GM12878 (cell line): ENCODE data around the gene MKNK1. TPM values are rescaled to one million over a fixed set of nuclear protein-coding genes. Genes with fewer than 3 reads are reported as not detected.

Source experiments
- ATAC-seq: fragments of 200-7000 bp; cut with Tn5 transposase; 3 replicates; pipeline ENCODE4 v1.9.1; 2020; ENCODE audit warnings: mild to moderate bottlenecking, moderate library complexity
- BruUV-seq: library from RNA; stranded (reverse); fragments of 400-500 nt; replicated peaks from 2 replicates; lab custom pipeline; 2021; lab: Mats Ljungman, UMichigan
- CTCF ChIA-PET: fragments of 300-600 bp; sonication (Branson Sonifier 250); formaldehyde crosslinking; extraction: SDS; loops from one replicate; lab custom pipeline; 2021; ENCODE audit warnings: inconsistent platforms; lab: Yijun Ruan, JAX
- POLR2A ChIA-PET: fragments of 350-600 bp; formaldehyde crosslinking; extraction: SDS; loops from one replicate; lab custom pipeline; 2021; ENCODE audit warnings: inconsistent platforms; lab: Charles Lee
- RAD21 ChIA-PET: fragments of 300-600 bp; sonication (Branson Sonifier 250); formaldehyde crosslinking; loops from one replicate; lab custom pipeline; 2023; ENCODE audit warnings: antibody characterized with exemption; ENCODE audit not compliant: unreplicated experiment; lab: Charles Lee
- SMC1A ChIA-PET: fragments of 300-600 bp; sonication (Branson Sonifier 250); formaldehyde crosslinking; loops from one replicate; lab custom pipeline; 2023; ENCODE audit not compliant: unreplicated experiment, uncharacterized antibody; lab: Charles Lee
- DNase-seq: peaks from one replicate; pipeline ENCODE4 v3.0.0-alpha.2; 2011; ENCODE audit warnings: low read depth, low spot score
- FAIRE-seq: peaks from 3 replicates; lab custom pipeline; 2011; peaks lifted over from hg19 to GRCh38; lab: Jason Lieb, UNC
- H2AFZ ChIP-seq: 2 replicates; pipeline ENCODE4 v1.6.0; 2011; ENCODE audit warnings: low read depth, low read length, control low read depth; ENCODE audit not compliant: control insufficient read depth
- H3K27ac ChIP-seq: 2 replicates; pipeline ENCODE4 v1.5.1; 2011; ENCODE audit warnings: control low read depth; ENCODE audit not compliant: control insufficient read depth, insufficient read depth
- H3K27me3 ChIP-seq, 2 experiments: replicated peaks in 1 of 2; 2 replicates each; pipeline versions ENCODE4 v1.6.0 to v1.6.1; 2011; ENCODE audit warnings: low read length in 1 of 2; ENCODE audit not compliant: control insufficient read depth in 2 of 2, insufficient read depth in 2 of 2
- H3K36me3 ChIP-seq, 2 experiments: 2 replicates each; pipeline ENCODE4 v1.5.1; 2011; ENCODE audit warnings: low read length in 1 of 2; ENCODE audit not compliant: control insufficient read depth in 2 of 2, insufficient read depth in 2 of 2
- H3K4me1 ChIP-seq: 2 replicates; pipeline ENCODE4 v1.6.1; 2011; ENCODE audit warnings: mild to moderate bottlenecking, low read length, moderate library complexity, mixed read lengths; ENCODE audit not compliant: control insufficient read depth, insufficient read depth
- H3K4me2 ChIP-seq: 2 replicates; pipeline ENCODE4 v1.6.0; 2011; ENCODE audit warnings: control low read depth; ENCODE audit not compliant: control insufficient read depth, insufficient read depth
- H3K4me3 ChIP-seq: fragments of 200-600 bp; sonication (generic); 2 replicates; pipeline ENCODE4 v1.5.1; 2016
- H3K79me2 ChIP-seq: 2 replicates; pipeline ENCODE4 v1.6.0; 2011; ENCODE audit warnings: low read length; ENCODE audit not compliant: control insufficient read depth, insufficient read depth
- H3K9ac ChIP-seq: 2 replicates; pipeline ENCODE4 v1.8.0; 2011; ENCODE audit warnings: low read length, control low read depth, mixed read lengths; ENCODE audit not compliant: control insufficient read depth, insufficient read depth
- H3K9me3 ChIP-seq: replicated peaks from 3 replicates; pipeline ENCODE4 v1.5.1; 2011; ENCODE audit warnings: mild to moderate bottlenecking, low read length; ENCODE audit not compliant: control insufficient read depth, insufficient read depth
- H4K20me1 ChIP-seq: 2 replicates; pipeline ENCODE4 v1.6.0; 2011; ENCODE audit not compliant: control insufficient read depth, insufficient read depth
- ATF7 ChIP-seq: fragments of 450-650 bp; IDR thresholded peaks from 2 replicates; pipeline ENCODE4 v1.6.1; 2016; ENCODE audit warnings: low read depth, mild to moderate bottlenecking
- BACH1 ChIP-seq: fragments of 450-650 bp; IDR thresholded peaks from 2 replicates; pipeline ENCODE4 v1.6.1; 2017; ENCODE audit warnings: mild to moderate bottlenecking, borderline replicate concordance
- BMI1 ChIP-seq: fragments of 450-650 bp; IDR thresholded peaks from 2 replicates; pipeline ENCODE4 v1.6.1; 2016; ENCODE audit warnings: mild to moderate bottlenecking, moderate library complexity, borderline replicate concordance
- CBFB ChIP-seq: IDR thresholded peaks from 2 replicates; pipeline ENCODE4 v1.6.1; 2016; ENCODE audit warnings: antibody characterized with exemption, low read depth
- IKZF1 ChIP-seq: fragments of 450-650 bp; conservative IDR thresholded peaks from 2 replicates; pipeline ENCODE4 v1.6.1; 2017; ENCODE audit warnings: antibody characterized with exemption, mild to moderate bottlenecking
- IRF5 ChIP-seq: fragments of 450-650 bp; IDR thresholded peaks from 2 replicates; pipeline ENCODE4 v1.6.1; 2017; ENCODE audit warnings: borderline replicate concordance
- JUNB ChIP-seq: IDR thresholded peaks from 2 replicates; pipeline ENCODE4 v1.6.1; 2016; ENCODE audit warnings: antibody characterized with exemption, mild to moderate bottlenecking
- MXI1 ChIP-seq: fragments of 150-350 bp; IDR thresholded peaks from 2 replicates; pipeline ENCODE4 v1.6.1; 2011; ENCODE audit warnings: low read depth, mild to moderate bottlenecking, inconsistent platforms, low read length, improper control_type of control experiment
- MYC ChIP-seq: IDR thresholded peaks from 2 replicates; pipeline ENCODE4 v1.6.1; 2011; ENCODE audit warnings: mild to moderate bottlenecking, low read length, moderate library complexity, inconsistent platforms; ENCODE audit not compliant: insufficient read depth, insufficient replicate concordance, insufficient read length, severe bottlenecking
- NFYA ChIP-seq: IDR thresholded peaks from 2 replicates; pipeline ENCODE4 v1.6.1; 2011; ENCODE audit warnings: low read depth, mild to moderate bottlenecking, low read length, improper control_type of control experiment, borderline replicate concordance
- POLR2AphosphoS5 ChIP-seq: IDR thresholded peaks from 2 replicates; pipeline ENCODE4 v1.6.1; 2011; ENCODE audit warnings: mild to moderate bottlenecking, low read length, inconsistent platforms
- POU2F2 ChIP-seq: IDR thresholded peaks from 3 replicates; pipeline ENCODE4 v1.6.1; 2011; ENCODE audit warnings: low read depth, mild to moderate bottlenecking, low read length, borderline replicate concordance
- RB1 ChIP-seq: fragments of 450-650 bp; formaldehyde crosslinking; IDR thresholded peaks from 2 replicates; pipeline ENCODE4 v1.6.1; 2017; ENCODE audit warnings: mild to moderate bottlenecking, borderline replicate concordance
- SREBF2 ChIP-seq: IDR thresholded peaks from 2 replicates; pipeline ENCODE4 v1.6.1; 2012; ENCODE audit warnings: mild to moderate bottlenecking, low read length
- TBL1XR1 ChIP-seq: IDR thresholded peaks from 2 replicates; pipeline ENCODE4 v1.6.1; 2012; ENCODE audit warnings: low read depth, low read length, improper control_type of control experiment
- TCF12 ChIP-seq: IDR thresholded peaks from 2 replicates; pipeline ENCODE4 v1.6.1; 2011; ENCODE audit warnings: low read depth, mild to moderate bottlenecking, low read length
- ZNF592 ChIP-seq: fragments of 450-650 bp; IDR thresholded peaks from 2 replicates; pipeline ENCODE4 v1.6.1; 2017; ENCODE audit warnings: mild to moderate bottlenecking, moderate library complexity
- ZNF622 ChIP-seq: fragments of 450-650 bp; IDR thresholded peaks from 2 replicates; pipeline ENCODE4 v1.6.1; 2017; ENCODE audit warnings: mild to moderate bottlenecking, inconsistent platforms
- WGBS: methylation state at CpG from one replicate; pipeline ENCODE4 v1.1.6; 2016; ENCODE audit warnings: low lambda C conversion rate; ENCODE audit not compliant: insufficient replicate concordance, insufficient coverage; ENCODE audit errors: missing lambda C conversion rate; 5-methylcytosine and 5-hydroxymethylcytosine counted together
- in situ Hi-C: fragments of 300-500 bp; cut with MboI; formaldehyde crosslinking; loops from 9 replicates; pipeline ENCODE4 v1.14.3; 2018; ENCODE audit warnings: mixed read lengths
- intact Hi-C: fragments of 100-400 bp; cut with micrococcal nuclease; formaldehyde crosslinking; loops from one replicate; pipeline ENCODE4 v1.14.2; 2022; ENCODE audit not compliant: unreplicated experiment
- polyA plus RNA-seq, 11 experiments: library from polyadenylated mRNA; depleted of rRNA in 4 of 11; unstranded in 6 of 11; stranded (reverse) in 5 of 11; fragments of >200 nt; fragmentation: Nextera tagmentation in 4 of 11; fragmentation: Illumina TruSeq in 1 of 11; extraction: Ambion mirVana in 4 of 11; extraction: Trizol in 1 of 11; gene quantifications; 1 replicate in 1 of 11; 2 replicates in 10 of 11; pipeline versions ENCODE4 v1.2.1 to v1.2.3, GENCODE V29; 2011 to 2016; ENCODE audit warnings: inconsistent platforms in 2 of 11, missing spikeins in 2 of 11, low read depth in 1 of 11
- total RNA-seq, 4 experiments: library from RNA; depleted of rRNA in 3 of 4; stranded (reverse); fragments of >200 nt in 3 of 4; fragmentation: Illumina TruSeq in 1 of 4; extraction: Trizol in 1 of 4; gene quantifications; 2 replicates each; pipeline versions ENCODE4 v1.2.1 to v1.2.3, GENCODE V29; 2013 to 2021

Gene MKNK1
- total and polyA plus RNA-seq, 10 of the 15 experiments (the other 5 are each of a cell fraction or from before 2014, with no cell fraction given) = 13.7 to 29.9 (median 26.5) TPM

- BruUV-seq = no TSS peak
- in situ Hi-C loops = no loop called here
- ChIA-PET SMC1A (no interaction called here), RAD21 (no interaction called here), CTCF (interaction anchor here (0.7 to 1.7 kb wide), 5 partner anchors 17 to 667 kb away, joined by 3 to 6 read pairs (median 3); no protein-coding TSS in a partner anchor), POLR2A (no interaction called here)
- Histone ChIP-seq H3K4me2 (no peak overlapping the region), H3K79me2 (no peaks in the 10 kb centered on the region), H3K9me3 (no peaks in the 10 kb centered on the region), H3K27ac (no peak overlapping the region), H2AFZ (no peak overlapping the region), H3K36me3 (no peaks in the 10 kb centered on the region), H3K4me1 (no peaks in the 10 kb centered on the region), H4K20me1 (no peaks in the 10 kb centered on the region), H3K27me3 (no peaks in the 10 kb centered on the region; a peak in 1 of 4 replicates), H3K4me3 (no peak overlapping the region), H3K9ac (no peak overlapping the region)
- intact Hi-C loops = no loop called here
- no peak for FAIRE-seq
- no peak for DNase-seq
- WGBS = 54% methylated on average over 23 of the region's 23 CpGs
- ATAC-seq = no peak
- TF ChIP-seq SREBF2 = no peak
- TF ChIP-seq TBL1XR1 = no peak
- TF ChIP-seq MXI1 = no peak
- TF ChIP-seq ZNF622 = no peak
- no peak for TF ChIP-seq MYC
- TF ChIP-seq POU2F2 = no peak
- no peak for TF ChIP-seq ATF7
- no peak for TF ChIP-seq BMI1
- no peak for TF ChIP-seq ZNF592
- TF ChIP-seq CBFB = no peak
- TF ChIP-seq JUNB = no peak
- no peak for TF ChIP-seq BACH1
- no peak for TF ChIP-seq IKZF1
- TF ChIP-seq POLR2AphosphoS5 = no peak
- TF ChIP-seq NFYA = no peak
- TF ChIP-seq RB1 = no peak
- no peak for TF ChIP-seq TCF12
- no peak for TF ChIP-seq IRF5
Measured at GRCh38 chr1:46512135-46512791, 91.8 kb downstream of the MKNK1 start.
